SKM-1 (cell line): Measurements from ENCODE around the gene YIPF1.
A peak's percentile ranks its signal among the peaks of the same experiment; 100 is the strongest.
"Not testable (repeated sequence)": the region's sequence is repeated elsewhere in the genome, so short reads cannot be mapped to it uniquely, and the experiment has no call there.

Experiments
- DNase-seq: peaks from one replicate; lab custom pipeline; 2025; ENCODE audit not compliant: unreplicated experiment; lab: John Stamatoyannopoulos, UW

Gene YIPF1

GRCh38 chr1:53842347-53842746, 47.2 kb downstream of the YIPF1 start:
- no peak for DNase-seq

DNA sequence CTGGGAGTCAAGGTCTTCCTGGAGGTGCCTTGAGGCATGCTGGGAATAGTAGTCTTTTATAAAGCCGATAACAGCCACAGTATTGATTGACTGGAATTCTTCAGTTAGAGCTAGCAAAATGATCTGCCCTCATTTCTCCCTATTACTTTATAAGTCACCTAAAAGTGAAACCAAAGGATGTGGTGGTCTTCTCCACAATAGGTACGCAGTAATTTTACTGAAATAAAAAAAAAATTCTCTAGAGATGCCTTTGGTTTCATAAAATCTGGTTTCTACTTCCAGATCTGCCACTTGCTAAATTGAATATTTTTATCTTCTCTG, 51.0 kb downstream of the YIPF1 start:
- no peak for DNase-seq

DNA sequence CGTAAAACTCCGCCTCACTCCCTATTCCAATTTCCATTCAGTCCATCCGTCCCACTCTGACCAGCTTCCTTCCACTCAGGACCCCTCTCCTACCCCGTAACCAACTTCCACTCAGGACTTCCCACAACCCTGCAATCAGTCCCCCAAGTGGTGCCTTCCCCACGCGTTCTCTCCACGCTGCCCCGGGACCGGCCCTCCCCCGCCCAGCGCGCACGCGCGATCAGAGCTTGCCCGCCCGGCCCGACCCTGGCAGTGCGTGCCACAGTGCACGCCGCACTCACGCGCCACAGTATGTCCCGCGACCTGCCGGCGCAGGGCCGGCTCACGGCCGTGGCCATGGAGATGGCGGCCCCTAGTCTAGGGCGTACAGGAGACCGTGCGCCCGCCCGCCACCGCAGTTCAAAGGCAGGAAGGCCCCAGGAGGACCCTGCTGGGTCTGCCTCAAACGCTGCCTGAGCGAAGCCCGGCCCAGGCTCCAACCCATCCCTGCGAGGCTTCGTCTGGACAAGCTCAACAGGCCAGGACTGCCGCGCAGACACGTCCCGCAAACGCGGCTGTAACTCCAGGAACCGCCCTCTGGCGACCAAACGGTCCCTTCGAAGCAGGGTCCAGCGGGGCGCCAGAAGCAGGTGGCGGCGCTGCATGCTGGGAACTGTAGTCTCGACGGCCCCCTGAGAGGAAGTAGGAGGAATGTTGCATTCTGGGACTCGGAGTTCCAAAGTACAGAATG, 51.5 kb downstream of the YIPF1 start, which contains the start of gene NDC1:
Gene NDC1 (minus strand): TSS at position 373 of the 730 bp plus-strand sequence. CDS start 35 bp downstream, at position 338.
- DNase-seq = peak; percentile 93

- DNase-seq = no peak
These were observed 52.0 kb downstream of the YIPF1 start for GRCh38 chr1:53837646-53837923.

DNA sequence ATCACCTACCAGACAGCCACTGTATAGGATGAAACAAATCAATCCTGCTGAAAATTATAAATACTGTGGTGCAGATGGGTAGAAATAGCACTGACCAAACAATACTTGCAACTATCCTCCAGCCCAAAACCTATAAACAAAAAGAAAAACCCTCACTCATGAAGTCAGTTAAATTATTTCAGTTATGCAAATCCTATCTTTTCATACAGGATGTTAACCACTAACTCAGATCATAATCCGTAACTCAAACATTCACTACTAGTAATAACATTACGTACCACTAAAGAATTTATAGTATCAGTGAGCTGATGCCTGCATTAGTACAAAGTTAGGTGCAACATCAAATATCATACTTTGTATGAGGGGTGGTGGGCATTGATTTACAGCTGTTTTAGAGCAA, 54.1 kb downstream of the YIPF1 start:
- no peak for DNase-seq

DNA sequence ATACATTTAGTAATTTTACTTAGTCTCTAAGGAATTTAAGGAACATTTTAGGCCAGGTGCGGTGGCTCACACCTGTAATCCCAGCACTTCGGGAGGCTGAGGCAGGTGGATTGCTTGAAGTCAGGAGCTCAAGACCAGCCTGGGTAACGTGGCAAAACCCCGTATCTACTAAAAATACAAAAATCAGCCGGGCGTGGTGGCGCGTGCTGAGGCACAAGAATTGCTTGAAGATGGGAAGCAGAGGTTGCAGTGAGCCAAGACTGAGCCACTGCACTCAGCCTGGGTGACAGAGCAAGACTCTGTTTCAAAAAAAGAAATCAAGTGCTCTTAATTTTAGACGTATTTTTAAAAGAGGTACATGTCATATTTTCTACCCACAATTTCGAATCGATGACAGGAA, 54.8 kb downstream of the YIPF1 start:
- no peak for DNase-seq

DNA sequence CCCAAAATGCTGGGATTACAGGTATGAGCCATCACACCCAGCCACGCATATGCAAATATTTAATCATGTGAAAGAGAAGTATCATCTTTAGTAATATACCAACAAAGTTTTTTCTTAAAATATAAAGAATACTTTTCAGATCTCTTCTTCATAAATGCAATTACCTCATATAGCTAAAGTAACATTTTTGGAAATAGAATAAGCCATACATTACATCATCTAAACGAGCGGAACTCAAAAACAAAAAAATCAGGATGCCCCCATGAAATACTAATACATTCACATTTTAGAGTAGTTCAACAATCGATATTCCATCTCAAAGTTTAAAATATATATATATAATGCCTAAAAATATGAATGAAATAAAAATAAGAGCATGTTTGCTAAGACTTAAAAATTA, 56.2 kb downstream of the YIPF1 start:
- no peak for DNase-seq

GRCh38 chr1:53826367-53826766, 63.2 kb downstream of the YIPF1 start:
- DNase-seq = no peak

DNA sequence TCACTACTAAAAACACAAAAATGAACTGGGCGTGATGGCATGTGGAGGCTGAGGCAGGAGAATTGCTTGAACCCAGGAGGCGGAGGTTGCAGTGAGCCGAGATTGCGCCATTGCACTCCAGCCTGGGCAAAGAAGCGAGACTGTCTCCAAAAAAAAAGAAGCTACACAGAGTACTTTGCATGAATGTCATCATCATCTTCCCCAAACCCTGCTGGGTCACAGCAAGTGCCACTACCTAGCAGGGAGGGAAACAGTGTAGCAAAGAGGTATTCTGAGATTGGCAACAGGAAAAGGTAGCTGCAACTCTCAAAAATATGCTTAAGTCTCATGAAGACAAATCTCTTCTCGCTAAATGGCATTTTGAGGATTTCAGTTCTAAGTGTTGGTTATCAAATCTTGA, 64.3 kb downstream of the YIPF1 start:
- DNase-seq = no peak

GRCh38 chr1:53822931-53823330, 66.7 kb downstream of the YIPF1 start:
- DNase-seq = no peak

GRCh38 chr1:53821380-53821779, 68.2 kb downstream of the YIPF1 start:
- no peak for DNase-seq

DNA sequence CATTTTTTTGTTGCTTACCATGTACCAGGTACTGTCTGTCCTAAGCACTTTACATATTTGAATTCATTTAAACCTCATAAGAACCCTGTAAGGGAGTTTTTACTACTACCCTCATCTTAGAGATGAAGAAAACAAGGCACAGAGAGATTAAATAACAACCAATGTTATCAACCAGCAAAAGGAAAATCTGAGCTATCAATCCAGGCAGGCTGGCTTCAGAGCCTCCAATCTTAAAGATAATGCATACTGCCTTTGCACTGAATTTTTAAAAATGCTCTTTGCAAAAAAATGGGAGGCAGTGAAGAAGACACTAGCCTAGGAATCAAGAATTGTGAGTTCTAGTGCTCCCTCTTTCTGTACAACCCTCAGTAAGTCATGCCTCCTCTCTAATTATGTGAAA, 70.2 kb downstream of the YIPF1 start:
- DNase-seq = no peak

DNA sequence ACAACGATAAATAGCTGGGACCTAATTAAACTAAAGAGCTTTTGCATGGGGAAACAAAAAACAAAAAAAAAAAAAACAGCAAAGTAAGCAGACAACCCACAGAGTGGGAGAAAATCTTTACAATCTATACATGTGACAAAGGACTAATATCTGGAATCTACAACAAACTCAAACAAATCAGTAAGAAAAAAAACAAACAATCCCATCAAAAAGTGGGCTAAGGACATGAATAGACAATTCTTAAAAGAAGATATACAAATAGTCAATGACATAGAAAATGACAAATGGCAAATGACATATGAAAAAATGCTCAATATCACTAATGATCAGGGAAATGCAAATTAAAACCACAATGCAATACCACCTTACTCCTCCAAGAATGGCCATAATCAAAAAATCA, 73.0 kb downstream of the YIPF1 start:
- not testable (repeated sequence) for DNase-seq

GRCh38 chr1:53815484-53815883, 74.1 kb downstream of the YIPF1 start:
- not testable (repeated sequence) for DNase-seq

GRCh38 chr1:53811414-53811851, 78.2 kb downstream of the YIPF1 start:
- no peak for DNase-seq

GRCh38 chr1:53810497-53810896, 79.1 kb downstream of the YIPF1 start:
- DNase-seq = no peak

GRCh38 chr1:53810007-53810406, 79.6 kb downstream of the YIPF1 start:
- DNase-seq = no peak

DNA sequence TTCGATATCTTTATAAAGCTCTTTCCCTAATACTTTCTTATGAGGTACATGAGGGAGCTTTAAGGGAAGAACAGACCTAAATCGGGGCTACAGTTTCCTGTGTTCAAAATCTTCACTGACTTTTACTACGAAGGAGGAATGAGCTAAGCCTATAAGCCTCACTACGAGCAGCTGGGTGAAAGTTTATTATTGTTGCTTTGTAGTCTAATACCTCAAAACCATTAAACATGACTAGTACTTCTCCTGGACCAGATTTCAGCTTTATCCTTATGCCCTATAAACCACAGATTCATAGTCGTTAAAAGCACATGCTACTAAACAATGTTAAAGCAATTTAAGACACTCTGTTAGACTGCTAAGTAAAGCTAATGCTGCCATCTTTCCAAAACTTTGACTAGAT, 81.7 kb downstream of the YIPF1 start:
- DNase-seq = no peak

GRCh38 chr1:53804791-53805505, 84.6 kb downstream of the YIPF1 start:
- no peak for DNase-seq

GRCh38 chr1:53804181-53804580, 85.4 kb downstream of the YIPF1 start:
- no peak for DNase-seq
